Hepatocyte (in vitro differentiated cells): ENCODE data around the gene NUCKS1. TPM values are rescaled to one million over a fixed set of nuclear protein-coding genes. Genes with fewer than 3 reads are reported as not detected.

Source experiments
- DNase-seq: peaks from one replicate; pipeline ENCODE4 v3.0.0-alpha.2; 2016; ENCODE audit warnings: low spot score
- H2AFZ ChIP-seq: fragments of 200-600 bp; sonication (generic); 2 replicates; pipeline ENCODE4 v1.6.0; 2016; ENCODE audit warnings: antibody characterized with exemption, mild to moderate bottlenecking
- H3K27ac ChIP-seq: fragments of 200-600 bp; sonication (generic); 2 replicates; pipeline ENCODE4 v1.5.1; 2016; ENCODE audit warnings: mild to moderate bottlenecking
- H3K27me3 ChIP-seq: fragments of 200-600 bp; sonication (generic); 2 replicates; pipeline ENCODE4 v1.6.1; 2016
- H3K36me3 ChIP-seq: fragments of 200-600 bp; sonication (generic); replicated peaks from 2 replicates; pipeline ENCODE4 v1.5.1; 2016; ENCODE audit warnings: low read depth; ENCODE audit not compliant: insufficient read depth
- H3K4me1 ChIP-seq: fragments of 200-600 bp; sonication (generic); 2 replicates; pipeline ENCODE4 v1.5.1; 2016; ENCODE audit warnings: mild to moderate bottlenecking, moderate library complexity; ENCODE audit not compliant: insufficient read depth
- H3K4me2 ChIP-seq: fragments of 200-600 bp; sonication (generic); 2 replicates; pipeline ENCODE4 v1.6.0; 2016
- H3K4me3 ChIP-seq: fragments of 200-600 bp; sonication (generic); 2 replicates; pipeline ENCODE4 v1.5.1; 2016; ENCODE audit warnings: mild to moderate bottlenecking
- H3K79me2 ChIP-seq: fragments of 200-600 bp; sonication (generic); 2 replicates; pipeline ENCODE4 v1.6.0; 2017; ENCODE audit warnings: mild to moderate bottlenecking
- H3K9me2 ChIP-seq: fragments of 200-600 bp; sonication (generic); replicated peaks from 2 replicates; pipeline ENCODE4 v1.6.0; 2017; ENCODE audit warnings: mild to moderate bottlenecking; ENCODE audit not compliant: insufficient read depth
- H3K9me3 ChIP-seq: fragments of 200-600 bp; sonication (generic); 2 replicates; pipeline ENCODE4 v1.5.1; 2016; ENCODE audit warnings: low read depth, mild to moderate bottlenecking
- H4K20me1 ChIP-seq: fragments of 200-600 bp; sonication (generic); 2 replicates; pipeline ENCODE4 v1.6.0; 2016; ENCODE audit warnings: mild to moderate bottlenecking; ENCODE audit not compliant: insufficient read depth, poor library complexity, severe bottlenecking
- CTCF ChIP-seq: fragments of 200-600 bp; sonication (generic); IDR thresholded peaks from 2 replicates; pipeline ENCODE4 v1.5.1; 2016; ENCODE audit warnings: antibody characterized with exemption, mild to moderate bottlenecking; ENCODE audit not compliant: poor library complexity
- EZH2 ChIP-seq: fragments of 200-600 bp; sonication (generic); IDR thresholded peaks from 2 replicates; pipeline ENCODE4 v1.6.1; 2016; ENCODE audit warnings: antibody characterized with exemption, mild to moderate bottlenecking, borderline replicate concordance
- EZH2phosphoT487 ChIP-seq: fragments of 200-600 bp; sonication (generic); IDR thresholded peaks from one replicate; pipeline ENCODE4 v1.6.1; 2018; ENCODE audit warnings: antibody characterized with exemption, mild to moderate bottlenecking, low read depth, moderate library complexity; ENCODE audit not compliant: unreplicated experiment, severe bottlenecking
- WGBS: methylation state at CpG from one replicate; pipeline ENCODE4 v1.1.6; 2016; ENCODE audit warnings: low lambda C conversion rate; ENCODE audit errors: missing lambda C conversion rate; 5-methylcytosine and 5-hydroxymethylcytosine counted together
- polyA plus RNA-seq: library from polyadenylated mRNA; unstranded; fragments of >200 nt; fragmentation: Nextera tagmentation; extraction: Ambion mirVana; gene quantifications from 2 replicates; pipeline ENCODE4 v1.2.1, GENCODE V29; 2016
- total RNA-seq: library from RNA; depleted of rRNA; stranded (reverse); fragments of >200 nt; gene quantifications from 2 replicates; pipeline ENCODE4 v1.2.3, GENCODE V29; 2014

The NUCKS1 gene
- total and polyA plus RNA-seq, 2 experiments from 2014 or later: 28.4 to 143 TPM

DNA sequence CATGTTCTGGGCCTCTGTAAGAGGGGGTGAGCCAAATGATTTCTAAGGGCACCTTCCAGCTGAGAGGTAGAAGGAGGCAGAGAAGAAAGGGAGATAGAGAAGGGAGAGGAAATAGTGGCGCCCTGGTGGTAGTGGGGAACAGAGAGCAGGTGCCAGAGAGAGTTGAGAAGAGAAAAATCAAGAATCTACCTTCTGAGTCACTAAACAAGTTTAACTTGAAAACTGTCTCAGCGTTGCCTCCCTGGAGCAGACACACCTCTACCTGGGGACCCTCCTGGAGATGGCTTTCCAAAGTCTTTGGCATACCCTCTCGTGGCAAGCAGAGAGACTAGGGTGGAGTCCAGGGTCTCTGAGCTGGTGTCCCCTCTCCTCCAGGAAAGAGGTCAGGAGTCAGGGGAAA is 68.6 kb downstream of the NUCKS1 start:
- DNase-seq: no peak
- Histone ChIP-seq H3K27ac (no peak overlapping the region), H3K36me3 (no peaks in the 10 kb centered on the region), H3K79me2 (peaks cover 17% of the 10 kb centered on the region), H3K9me3 (no peaks in the 10 kb centered on the region), H3K4me2 (peak overlapping the region; percentile 99), H3K27me3 (no peaks in the 10 kb centered on the region), H4K20me1 (no peaks in the 10 kb centered on the region), H3K4me3 (no peak overlapping the region), H3K4me1 (peaks cover 32% of the 10 kb centered on the region), H3K9me2 (no peaks in the 10 kb centered on the region), H2AFZ (no peak overlapping the region)
- 77% methylated on average over 3 of the region's 3 CpGs for WGBS
- TF ChIP-seq CTCF: no peak
- no peak for TF ChIP-seq EZH2
- TF ChIP-seq EZH2phosphoT487: no peak

GRCh38 chr1:205680073-205680851 is 69.7 kb downstream of the NUCKS1 start, which contains the start of gene SLC45A3:
SLC45A3 (minus strand) TSS chr1:205680509; CDS start chr1:205664656, 15,853 bp downstream.
- H2AFZ ChIP-seq: peak within 1 kb of the TSS; percentile 97
- H3K27ac ChIP-seq: peak within 1 kb of the TSS; percentile 74
- peak; percentile 57 for DNase-seq
- no peaks in the 10 kb centered on the region for H3K9me3 ChIP-seq
- H3K4me3 ChIP-seq: peak within 1 kb of the TSS; percentile 82
- H3K79me2 ChIP-seq: peaks cover 23% of the 10 kb centered on the region
- no peaks in the 10 kb centered on the region for H3K27me3 ChIP-seq
- H3K36me3 ChIP-seq: no peaks in the 10 kb centered on the region
- 1% methylated on average over 59 of the region's 86 CpGs for WGBS
- no peaks in the 10 kb centered on the region for H4K20me1 ChIP-seq
- H3K4me2 ChIP-seq: peak within 1 kb of the TSS; percentile 99
- H3K4me1 ChIP-seq: peaks cover 41% of the 10 kb centered on the region
- no peaks in the 10 kb centered on the region for H3K9me2 ChIP-seq
- no peak for TF ChIP-seq CTCF
- no peak for TF ChIP-seq EZH2phosphoT487
- TF ChIP-seq EZH2: no peak

DNA sequence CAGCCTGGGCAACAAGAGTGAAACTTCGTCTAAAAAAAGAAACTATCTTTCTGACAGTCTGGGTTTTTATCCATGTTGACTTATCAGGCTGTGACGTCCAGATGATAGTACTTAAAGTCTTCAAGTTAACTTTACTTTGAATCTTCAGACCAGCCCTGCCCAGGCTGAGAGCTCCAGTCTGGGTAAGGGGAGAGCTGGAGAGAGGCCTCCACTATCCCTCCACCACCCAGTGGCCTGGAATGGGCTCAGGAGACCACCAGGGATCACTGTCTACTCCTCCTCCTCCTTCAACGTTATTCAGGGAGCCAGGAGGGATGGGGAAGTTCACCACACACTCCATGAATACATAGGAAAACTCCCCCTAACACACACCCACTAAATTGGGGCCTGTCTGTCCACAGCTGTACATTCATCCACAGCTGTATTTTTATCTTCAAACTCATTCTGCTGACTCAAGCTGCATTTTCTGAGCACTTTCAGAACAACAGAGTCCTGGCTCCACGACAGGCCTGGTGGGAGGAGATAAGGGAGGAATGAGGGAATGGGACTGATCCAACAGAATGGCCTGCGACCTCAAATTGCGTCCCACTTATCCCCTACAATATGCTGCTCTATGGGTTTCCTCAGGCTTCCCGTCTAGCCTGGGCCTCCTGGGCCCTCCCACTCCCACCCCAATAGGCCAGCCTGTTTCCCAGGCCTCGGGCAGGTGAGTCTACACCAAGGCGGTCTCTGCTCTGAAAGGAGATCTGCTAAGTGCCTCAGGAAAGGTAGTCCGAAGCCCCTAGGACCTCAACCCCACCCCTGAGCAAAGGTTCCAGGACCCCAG is 71.5 kb downstream of the NUCKS1 start:
- no peak overlapping the region for H2AFZ ChIP-seq

More for the DNA sequence above, 71.5 kb downstream of the NUCKS1 start:
- Histone ChIP-seq H3K36me3 (no peaks in the 10 kb centered on the region), H3K4me2 (peak overlapping the region; percentile 99), H3K9me3 (no peaks in the 10 kb centered on the region), H3K4me3 (no peak overlapping the region), H3K27ac (peak overlapping the region; percentile 74), H3K79me2 (peaks cover 38% of the 10 kb centered on the region), H4K20me1 (no peaks in the 10 kb centered on the region), H3K9me2 (no peaks in the 10 kb centered on the region), H3K27me3 (no peaks in the 10 kb centered on the region), H3K4me1 (peaks cover 48% of the 10 kb centered on the region)
- peak; percentile 42 for DNase-seq
- WGBS: 42% methylated on average over 10 of the region's 10 CpGs
- TF ChIP-seq EZH2phosphoT487 (no peak), CTCF (no peak), EZH2 (no peak)
